Esophagus (tissue), 2 donors: ENCODE measurements around the gene PLXNA1. TPM values are rescaled to one million over a fixed set of nuclear protein-coding genes. Genes with fewer than 3 reads are reported as not detected.

Source experiments
- H3K27ac ChIP-seq, 2 donors: one replicate each; pipeline ENCODE4 v1.5.1; 2013; ENCODE audit warnings: low read depth in 2 of 2, mild to moderate bottlenecking in 2 of 2, inconsistent platforms in 1 of 2, low read length in 1 of 2, moderate library complexity in 1 of 2
- H3K27me3 ChIP-seq, 2 donors: one replicate each; pipeline ENCODE4 v1.6.1; 2013; ENCODE audit warnings: low read length in 2 of 2, control low read depth in 1 of 2, mild to moderate bottlenecking in 1 of 2; ENCODE audit not compliant: insufficient read depth in 2 of 2, control insufficient read depth in 1 of 2
- H3K36me3 ChIP-seq, 2 donors: one replicate each; pipeline ENCODE4 v1.6.1; 2013; ENCODE audit warnings: low read length in 1 of 2; ENCODE audit not compliant: control insufficient read depth in 2 of 2, insufficient read depth in 2 of 2
- H3K4me1 ChIP-seq, 2 donors: one replicate each; pipeline ENCODE4 v1.6.1; 2013; ENCODE audit warnings: low read length in 1 of 2; ENCODE audit not compliant: control insufficient read depth in 2 of 2, insufficient read depth in 2 of 2
- H3K4me3 ChIP-seq, 2 donors: one replicate each; pipeline ENCODE4 v1.5.1; 2013; ENCODE audit warnings: low read length in 2 of 2, mild to moderate bottlenecking in 2 of 2, low read depth in 1 of 2, moderate library complexity in 1 of 2
- H3K9me3 ChIP-seq, 2 donors: one replicate each; pipeline ENCODE4 v1.6.1; 2013; ENCODE audit warnings: mild to moderate bottlenecking in 2 of 2, low read depth in 1 of 2, low read length in 1 of 2, moderate library complexity in 1 of 2; ENCODE audit not compliant: control insufficient read depth in 2 of 2, insufficient read depth in 1 of 2
- WGBS, 2 donors: extraction: QIAGEN DNeasy Blood & Tissue Kit; methylation state at CpG; one replicate each; pipeline ENCODE4 v1.1.7; 2013; 5-methylcytosine and 5-hydroxymethylcytosine counted together
- polyA plus RNA-seq, 2 donors: library from polyadenylated mRNA; stranded (reverse); fragments of 200-250 nt; gene quantifications; one replicate each; pipeline ENCODE4 v1.2.3, GENCODE V29; 2013
- donor health status: healthy with polysubstance abuse.
- donor health status: Bipolar disorder and iron deficiency.

PLXNA1 gene
- 10 to 100 TPM in 1 of 2 donors, 1 to 10 TPM in 1; 7.9 to 13.6 TPM for polyA plus RNA-seq

DNA sequence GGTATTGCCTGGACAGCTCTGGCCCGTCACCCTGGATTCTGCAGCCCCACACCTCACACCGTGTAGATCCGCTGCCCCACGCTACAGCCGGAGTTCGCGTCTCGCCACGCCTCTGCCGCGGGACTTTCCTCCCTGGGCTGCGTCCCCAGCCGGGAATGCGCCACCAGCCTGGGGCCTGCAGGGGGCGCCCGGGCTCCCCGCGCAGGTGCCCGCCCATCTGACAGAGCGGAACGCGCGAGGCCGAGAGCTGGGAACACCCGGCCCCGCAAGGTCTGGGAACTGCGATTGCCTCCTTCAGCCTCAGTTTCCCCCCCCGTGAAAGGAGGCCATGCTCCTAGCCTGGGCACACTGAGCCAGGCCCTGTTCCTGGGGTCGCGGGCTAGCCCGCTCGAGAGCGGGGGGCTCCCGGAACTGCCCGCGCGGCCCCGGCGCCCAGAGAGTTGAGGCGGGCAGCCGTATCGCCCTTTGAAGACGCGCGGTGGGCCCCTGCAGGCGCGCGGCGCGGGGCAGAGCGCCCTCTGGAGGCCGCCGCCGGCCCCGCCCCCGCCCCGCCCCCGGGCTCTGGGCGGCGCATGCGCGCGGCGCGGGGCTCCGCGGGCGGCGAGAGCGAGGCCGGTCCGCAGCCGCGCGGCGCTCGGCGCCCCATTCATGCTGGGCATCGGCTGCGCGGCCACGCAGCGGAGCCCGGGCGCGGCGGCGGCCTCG is at the start of gene PLXNA1:
TSS of gene PLXNA1 (plus strand) at position 645 of the 705 bp plus-strand sequence. CDS start 5,479 bp downstream, outside the sequence.
- Histone ChIP-seq H3K4me3 (peak within 1 kb of the TSS; percentile 72 to 79), H3K27me3 (no peaks in the 10 kb centered on the region), H3K27ac (peak within 1 kb of the TSS; percentile 86 to 91), H3K9me3 (no peaks in the 10 kb centered on the region), H3K36me3 (no peaks in the 10 kb centered on the region), H3K4me1 (peaks cover 15 to 26% of the 10 kb centered on the region in 2 donors)
- 0 to 1% methylated on average over 35 to 89 of the region's 89 CpGs for WGBS, 2 donors

GRCh38 chr3:126934031-126934531 is 48.8 kb upstream of the PLXNA1 start:
- no peak overlapping the region for H3K4me3 ChIP-seq
- no peak overlapping the region for H3K27ac ChIP-seq
- H3K27me3 ChIP-seq, result no peaks in the 10 kb centered on the region
- H3K9me3 ChIP-seq, result no peaks in the 10 kb centered on the region
- 57 to 78% methylated on average over 4 of the region's 4 CpGs for WGBS, 2 donors
- H3K4me1 ChIP-seq, result peaks cover 0 to 10% of the 10 kb centered on the region in 2 donors
- no peaks in the 10 kb centered on the region for H3K36me3 ChIP-seq

GRCh38 chr3:126934991-126935390 is 47.9 kb upstream of the PLXNA1 start:
- WGBS, 2 donors, result 91 to 94% methylated on average over 8 of the region's 8 CpGs
- Histone ChIP-seq H3K36me3 (no peaks in the 10 kb centered on the region), H3K27ac (no peak overlapping the region), H3K4me1 (peaks cover 0 to 10% of the 10 kb centered on the region in 2 donors), H3K27me3 (no peaks in the 10 kb centered on the region), H3K9me3 (no peaks in the 10 kb centered on the region), H3K4me3 (no peak overlapping the region)

- no peaks in the 10 kb centered on the region for H3K9me3 ChIP-seq
- no peak overlapping the region for H3K4me3 ChIP-seq
- no peaks in the 10 kb centered on the region for H3K27me3 ChIP-seq
- peaks cover 0 to 10% of the 10 kb centered on the region in 2 donors for H3K4me1 ChIP-seq
- no peak overlapping the region for H3K27ac ChIP-seq
- 86 to 90% methylated on average over 4 of the region's 4 CpGs for WGBS, 2 donors
- H3K36me3 ChIP-seq, result no peaks in the 10 kb centered on the region
Measured at GRCh38 chr3:126935756-126936509, 47.0 kb upstream of the PLXNA1 start.

DNA sequence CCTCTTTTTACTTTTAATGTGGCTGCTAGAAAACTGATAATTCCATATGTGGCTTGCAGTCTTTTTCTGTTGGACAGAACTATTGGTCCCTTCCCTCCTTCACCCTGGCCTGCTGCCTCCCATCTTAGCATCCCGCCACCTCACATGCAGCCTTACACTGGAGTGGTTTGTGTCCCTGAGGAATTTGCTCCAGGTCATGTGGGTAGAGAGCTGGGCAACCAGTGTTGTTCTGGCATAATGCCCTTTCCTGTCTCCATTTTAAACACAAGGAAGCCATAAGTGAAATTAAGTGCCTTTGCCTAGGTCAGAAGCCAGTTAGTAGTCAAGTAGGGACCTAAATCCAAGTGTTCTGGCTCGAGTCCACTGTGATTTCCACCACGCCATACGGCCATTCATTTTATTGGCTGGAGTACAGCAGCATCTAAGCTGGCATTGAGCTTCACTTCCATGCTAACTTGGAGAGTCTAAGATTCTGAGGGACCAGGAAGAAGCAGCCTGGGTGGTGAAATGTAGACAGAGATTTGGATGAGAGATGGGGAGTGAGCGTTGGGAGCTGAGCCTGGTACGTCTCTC is 46.0 kb upstream of the PLXNA1 start:
- Histone ChIP-seq H3K9me3 (no peaks in the 10 kb centered on the region), H3K4me1 (peaks cover 0 to 6% of the 10 kb centered on the region in 2 donors), H3K27ac (no peak overlapping the region), H3K27me3 (no peaks in the 10 kb centered on the region), H3K36me3 (no peaks in the 10 kb centered on the region), H3K4me3 (no peak overlapping the region)
- WGBS, 2 donors, result 81% methylated on average over 6 of the region's 6 CpGs

GRCh38 chr3:126937533-126937932 is 45.4 kb upstream of the PLXNA1 start:
- no peaks in the 10 kb centered on the region for H3K9me3 ChIP-seq
- no peak overlapping the region for H3K27ac ChIP-seq
- H3K4me3 ChIP-seq, result no peak overlapping the region
- WGBS, 2 donors, result 93 to 97% methylated on average over 2 of the region's 2 CpGs
- H3K4me1 ChIP-seq, result peaks cover 0 to 2% of the 10 kb centered on the region in 2 donors
- H3K36me3 ChIP-seq, result no peaks in the 10 kb centered on the region
- H3K27me3 ChIP-seq, result no peaks in the 10 kb centered on the region

GRCh38 chr3:126937973-126938372 is 44.9 kb upstream of the PLXNA1 start:
- H3K36me3 ChIP-seq, result no peaks in the 10 kb centered on the region
- 77 to 79% methylated on average over 7 of the region's 7 CpGs for WGBS, 2 donors

GRCh38 chr3:126938520-126939337 is 44.2 kb upstream of the PLXNA1 start:
- H3K27ac ChIP-seq, result no peak overlapping the region
- WGBS, 2 donors, result 66 to 68% methylated on average over 8 of the region's 8 CpGs

More at GRCh38 chr3:126937973-126938372, 44.9 kb upstream of the PLXNA1 start:
- no peaks in the 10 kb centered on the region for H3K4me1 ChIP-seq
- no peak overlapping the region for H3K4me3 ChIP-seq
- H3K27me3 ChIP-seq, result no peaks in the 10 kb centered on the region
- no peak overlapping the region for H3K27ac ChIP-seq
- no peaks in the 10 kb centered on the region for H3K9me3 ChIP-seq

DNA sequence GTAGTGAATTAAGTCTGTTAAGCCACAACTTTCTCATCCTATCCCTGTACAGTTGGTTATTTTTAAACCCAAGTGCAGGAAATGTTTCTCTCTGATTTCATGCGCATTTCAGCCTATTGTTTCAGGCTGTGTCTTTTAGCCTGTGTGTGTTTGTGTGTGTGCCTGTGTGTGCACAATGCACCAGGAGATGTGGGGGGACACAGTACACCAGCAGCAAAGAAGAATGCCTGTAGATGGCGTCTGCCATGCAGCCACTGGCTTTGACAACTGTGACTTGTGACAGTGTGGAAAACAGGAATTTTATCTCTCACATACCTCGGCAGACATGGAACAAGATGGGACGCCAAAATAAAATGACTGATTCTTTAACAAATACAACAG is 43.6 kb upstream of the PLXNA1 start:
- H3K27ac ChIP-seq, result no peak overlapping the region
- H3K36me3 ChIP-seq, result no peaks in the 10 kb centered on the region
- H3K4me3 ChIP-seq, result no peak overlapping the region
- H3K9me3 ChIP-seq, result no peaks in the 10 kb centered on the region
- no peaks in the 10 kb centered on the region for H3K4me1 ChIP-seq
- H3K27me3 ChIP-seq, result no peaks in the 10 kb centered on the region
- WGBS, 2 donors, result 69 to 78% methylated on average over 4 of the region's 4 CpGs

More at GRCh38 chr3:126938520-126939337, 44.2 kb upstream of the PLXNA1 start:
- Histone ChIP-seq H3K9me3 (no peaks in the 10 kb centered on the region), H3K4me1 (no peaks in the 10 kb centered on the region), H3K4me3 (no peak overlapping the region), H3K36me3 (no peaks in the 10 kb centered on the region), H3K27me3 (no peaks in the 10 kb centered on the region)
